Mesenchymal stem cell (in vitro differentiated cells and primary cell): ENCODE results near the gene MAPKBP1.

Experiments
- DNase-seq: peaks from one replicate; pipeline ENCODE4 v3.0.0-alpha.2; 2013
- H2AFZ ChIP-seq: one replicate; pipeline ENCODE4 v1.6.1; 2013; ENCODE audit warnings: low read depth, mild to moderate bottlenecking, control low read depth, inconsistent platforms, low read length, moderate library complexity
- H2AK5ac ChIP-seq: 2 replicates; pipeline ENCODE4 v1.6.1; 2013; ENCODE audit warnings: low read length, moderate library complexity, mild to moderate bottlenecking, inconsistent platforms; ENCODE audit not compliant: severe bottlenecking
- H2BK120ac ChIP-seq: one replicate; pipeline ENCODE4 v1.6.1; 2013; ENCODE audit warnings: low read depth, mild to moderate bottlenecking, inconsistent platforms, low read length, moderate library complexity
- H2BK12ac ChIP-seq, 2 experiments: one replicate each; pipeline ENCODE4 v1.6.1; 2013; ENCODE audit warnings: inconsistent platforms in 2 of 2, low read length in 2 of 2, mild to moderate bottlenecking in 2 of 2, moderate library complexity in 2 of 2, control low read depth in 1 of 2
- H2BK15ac ChIP-seq: one replicate; pipeline ENCODE4 v1.6.1; 2013; ENCODE audit warnings: mild to moderate bottlenecking, low read depth, inconsistent platforms; ENCODE audit not compliant: poor library complexity, severe bottlenecking
- H2BK5ac ChIP-seq: 2 replicates; pipeline ENCODE4 v1.6.1; 2013; ENCODE audit warnings: low read depth, mild to moderate bottlenecking, low read length, control low read depth, inconsistent platforms; ENCODE audit not compliant: poor library complexity, severe bottlenecking
- H3K14ac ChIP-seq, 2 experiments: one replicate each; pipeline ENCODE4 v1.6.1; 2013; ENCODE audit warnings: inconsistent platforms in 2 of 2, low read length in 2 of 2, control low read depth in 1 of 2, mild to moderate bottlenecking in 1 of 2, moderate library complexity in 1 of 2
- H3K18ac ChIP-seq, 2 experiments: one replicate each; pipeline ENCODE4 v1.6.1; 2013; ENCODE audit warnings: inconsistent platforms in 2 of 2, low read length in 2 of 2, control low read depth in 1 of 2, low read depth in 1 of 2, mild to moderate bottlenecking in 1 of 2
- H3K23ac ChIP-seq, 2 experiments: one replicate each; pipeline ENCODE4 v1.6.1; 2013; ENCODE audit warnings: inconsistent platforms in 2 of 2, low read length in 2 of 2, mild to moderate bottlenecking in 2 of 2, moderate library complexity in 2 of 2, control low read depth in 1 of 2
- H3K27ac ChIP-seq: 2 replicates; pipeline ENCODE4 v1.5.1; 2013; ENCODE audit warnings: mild to moderate bottlenecking, moderate library complexity, low read length, control low read depth, inconsistent platforms; ENCODE audit not compliant: poor library complexity, severe bottlenecking
- H3K27me3 ChIP-seq, 2 experiments: 2 replicates each; pipeline versions ENCODE4 v1.6.1 to v1.7.0; 2013; ENCODE audit warnings: low read length in 2 of 2, mild to moderate bottlenecking in 2 of 2, moderate library complexity in 2 of 2, control low read depth in 1 of 2, inconsistent platforms in 1 of 2; ENCODE audit not compliant: control insufficient read depth in 1 of 2, insufficient read depth in 1 of 2
- H3K36me3 ChIP-seq, 2 experiments: 2 replicates each; pipeline versions ENCODE4 v1.6.1 to v1.7.0; 2013; ENCODE audit warnings: low read length in 2 of 2, control low read depth in 1 of 2, inconsistent platforms in 1 of 2, low read depth in 1 of 2, mild to moderate bottlenecking in 1 of 2; ENCODE audit not compliant: insufficient read depth in 2 of 2, control insufficient read depth in 1 of 2
- H3K4ac ChIP-seq, 2 experiments: one replicate each; pipeline ENCODE4 v1.6.1; 2013; ENCODE audit warnings: inconsistent platforms in 2 of 2, low read length in 2 of 2, mild to moderate bottlenecking in 2 of 2, moderate library complexity in 2 of 2, control low read depth in 1 of 2, low read depth in 1 of 2
- H3K4me1 ChIP-seq: 2 replicates; pipeline ENCODE4 v1.6.1; 2013; ENCODE audit warnings: low read depth, low read length, control low read depth; ENCODE audit not compliant: control insufficient read depth, insufficient read depth
- H3K4me2 ChIP-seq: 2 replicates; pipeline ENCODE4 v1.6.1; 2013; ENCODE audit warnings: low read length, mild to moderate bottlenecking, inconsistent platforms; ENCODE audit not compliant: poor library complexity, severe bottlenecking
- H3K4me3 ChIP-seq, 2 experiments: 2 replicates each; pipeline versions ENCODE4 v1.5.1 to v1.7.0; 2013; ENCODE audit warnings: low read length in 2 of 2, mild to moderate bottlenecking in 2 of 2, control low read depth in 1 of 2, low read depth in 1 of 2; ENCODE audit not compliant: insufficient read depth in 1 of 2
- H3K79me1 ChIP-seq: replicated peaks from 2 replicates; pipeline ENCODE4 v1.6.1; 2013; ENCODE audit warnings: mild to moderate bottlenecking, control low read depth, low read length, inconsistent platforms; ENCODE audit not compliant: poor library complexity, severe bottlenecking
- H3K9ac ChIP-seq: 2 replicates; pipeline ENCODE4 v1.7.0; 2013; ENCODE audit warnings: mild to moderate bottlenecking, low read length, moderate library complexity
- H3K9me3 ChIP-seq: 2 replicates; pipeline ENCODE4 v1.7.0; 2013; ENCODE audit warnings: mild to moderate bottlenecking, low read length; ENCODE audit not compliant: control insufficient read depth
- H4K8ac ChIP-seq: one replicate; pipeline ENCODE4 v1.6.1; 2013; ENCODE audit warnings: inconsistent platforms, mild to moderate bottlenecking, low read length, moderate library complexity
- H4K91ac ChIP-seq: one replicate; pipeline ENCODE4 v1.6.1; 2013; ENCODE audit warnings: mild to moderate bottlenecking, low read length, inconsistent platforms
- WGBS: methylation state at CpG from one replicate; pipeline ENCODE4 v1.1.7; 2013; ENCODE audit warnings: mixed read lengths; 5-methylcytosine and 5-hydroxymethylcytosine counted together

Gene MAPKBP1

DNA sequence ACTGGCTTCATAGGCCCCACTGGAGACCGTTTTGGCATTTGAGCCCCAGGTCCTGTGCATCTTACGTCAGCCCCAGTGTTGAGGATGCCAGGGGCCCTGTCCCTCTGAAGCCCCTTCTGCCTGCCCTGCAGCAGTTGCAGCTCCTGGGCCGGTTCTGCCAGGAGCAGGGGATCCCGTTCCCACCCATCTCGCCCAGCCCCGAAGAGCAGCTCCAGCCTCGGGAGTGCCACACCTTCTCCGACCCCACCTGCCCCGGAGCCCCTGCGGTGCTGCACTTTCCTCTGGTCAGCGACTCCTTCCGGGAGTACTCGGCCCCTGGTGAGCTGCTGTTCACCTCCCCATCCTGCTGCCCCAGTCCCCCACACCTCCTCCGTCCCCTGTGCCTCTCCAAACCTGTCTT lies 72.9 kb downstream of the MAPKBP1 start:
- H3K4me1 ChIP-seq, result no peaks in the 10 kb centered on the region
- H2BK12ac ChIP-seq, result no peak overlapping the region
- no peak overlapping the region for H3K27ac ChIP-seq
- no peak overlapping the region for H4K91ac ChIP-seq
- no peak overlapping the region for H3K4ac ChIP-seq
- no peak overlapping the region for H2BK15ac ChIP-seq
- H3K27me3 ChIP-seq, result peaks cover 0 to 27% of the 10 kb centered on the region in 2 experiments
- no peak overlapping the region for H3K14ac ChIP-seq
- no peak overlapping the region for H2BK120ac ChIP-seq
- peaks cover 17 to 66% of the 10 kb centered on the region in 2 experiments for H3K36me3 ChIP-seq
- no peak for DNase-seq
- H3K79me1 ChIP-seq, result no peaks in the 10 kb centered on the region
- WGBS, result 90% methylated on average over 14 of the region's 14 CpGs
- H3K9ac ChIP-seq, result no peak overlapping the region
- no peak overlapping the region for H2AK5ac ChIP-seq
- no peak overlapping the region for H2AFZ ChIP-seq
- H3K9me3 ChIP-seq, result no peaks in the 10 kb centered on the region
- H3K4me2 ChIP-seq, result no peak overlapping the region
- no peak overlapping the region for H3K4me3 ChIP-seq
- H3K23ac ChIP-seq, result no peak overlapping the region
- no peak overlapping the region for H3K18ac ChIP-seq
- H4K8ac ChIP-seq, result no peak overlapping the region
- no peak overlapping the region for H2BK5ac ChIP-seq

- Histone ChIP-seq H2AK5ac (no peak overlapping the region), H3K36me3 (peaks cover 17 to 73% of the 10 kb centered on the region in 2 experiments), H3K27me3 (peaks cover 0 to 34% of the 10 kb centered on the region in 2 experiments), H2BK12ac (no peak overlapping the region), H2AFZ (no peak overlapping the region), H3K27ac (no peak overlapping the region), H3K18ac (no peak overlapping the region), H3K4me1 (no peaks in the 10 kb centered on the region), H3K4ac (no peak overlapping the region), H3K23ac (no peak overlapping the region), H2BK15ac (no peak overlapping the region), H2BK120ac (no peak overlapping the region), H3K4me3 (no peak overlapping the region), H3K9me3 (no peaks in the 10 kb centered on the region), H4K91ac (no peak overlapping the region), H3K79me1 (no peaks in the 10 kb centered on the region), H4K8ac (no peak overlapping the region), H3K9ac (no peak overlapping the region), H3K14ac (no peak overlapping the region), H3K4me2 (no peak overlapping the region), H2BK5ac (no peak overlapping the region)
- no peak for DNase-seq
- 97% methylated on average over 9 of the region's 9 CpGs for WGBS
These were observed 73.7 kb downstream of the MAPKBP1 start for GRCh38 chr15:41847981-41848380.

DNA sequence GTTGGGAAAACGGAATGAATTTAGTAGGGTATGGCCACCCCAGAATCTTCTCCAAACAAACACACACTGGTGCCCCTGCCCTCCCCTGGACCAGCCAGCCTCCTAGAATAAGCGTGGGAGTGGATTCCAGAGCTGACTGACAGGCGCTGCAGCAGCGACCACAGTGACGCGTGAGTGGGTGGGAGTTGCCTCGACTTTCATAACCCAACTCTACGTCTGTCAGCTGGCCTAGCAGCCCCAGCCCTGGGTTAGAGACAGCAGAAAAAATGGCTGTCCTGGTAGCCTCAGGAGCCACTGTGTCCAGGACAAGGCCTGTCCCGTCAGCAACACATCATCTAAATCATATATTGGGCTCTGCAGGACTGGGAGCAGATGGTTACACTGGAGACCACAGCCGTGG lies 74.3 kb downstream of the MAPKBP1 start:
- no peak overlapping the region for H3K14ac ChIP-seq
- H4K91ac ChIP-seq, result no peak overlapping the region
- WGBS, result 95% methylated on average over 10 of the region's 10 CpGs
- H3K9ac ChIP-seq, result no peak overlapping the region
- no peak for DNase-seq
- H2BK12ac ChIP-seq, result no peak overlapping the region
- no peak overlapping the region for H2BK15ac ChIP-seq
- no peaks in the 10 kb centered on the region for H3K9me3 ChIP-seq
- H3K36me3 ChIP-seq, result peaks cover 17 to 74% of the 10 kb centered on the region in 2 experiments
- H3K79me1 ChIP-seq, result no peaks in the 10 kb centered on the region
- no peak overlapping the region for H3K27ac ChIP-seq
- H3K4me3 ChIP-seq, result no peak overlapping the region
- no peak overlapping the region for H3K18ac ChIP-seq
- H3K4ac ChIP-seq, result no peak overlapping the region
- no peak overlapping the region for H4K8ac ChIP-seq
- H2BK5ac ChIP-seq, result no peak overlapping the region
- peaks cover 0 to 41% of the 10 kb centered on the region in 2 experiments for H3K27me3 ChIP-seq
- no peak overlapping the region for H2AK5ac ChIP-seq
- no peak overlapping the region for H3K23ac ChIP-seq
- H3K4me1 ChIP-seq, result no peaks in the 10 kb centered on the region
- H3K4me2 ChIP-seq, result no peak overlapping the region
- no peak overlapping the region for H2AFZ ChIP-seq
- H2BK120ac ChIP-seq, result no peak overlapping the region

DNA sequence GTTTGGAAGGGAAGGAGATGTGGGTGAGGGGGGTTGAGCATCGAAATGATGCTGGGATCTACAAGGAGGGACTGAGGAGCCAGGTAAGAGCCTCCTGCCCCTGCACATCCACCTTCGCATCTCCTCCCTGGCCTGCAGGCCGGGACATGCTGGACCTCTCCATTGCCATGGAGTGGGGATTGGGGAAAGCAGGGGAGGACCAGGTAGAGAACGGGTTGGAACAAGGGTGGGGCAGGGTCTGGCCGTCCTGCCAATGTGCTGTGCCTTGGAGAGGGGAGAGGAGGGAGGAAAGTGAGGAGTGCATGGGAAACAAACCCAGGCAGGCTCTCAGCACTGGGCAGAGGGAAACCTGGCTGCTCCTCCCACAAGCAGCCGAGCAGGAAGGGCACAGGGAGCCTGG lies 74.9 kb downstream of the MAPKBP1 start:
- no peak for DNase-seq
- WGBS, result 86% methylated on average over 5 of the region's 6 CpGs
- Histone ChIP-seq H4K8ac (no peak overlapping the region), H3K36me3 (peaks cover 17 to 77% of the 10 kb centered on the region in 2 experiments), H3K4me1 (peaks cover under 1% of the 10 kb centered on the region), H2BK120ac (no peak overlapping the region), H2AFZ (no peak overlapping the region), H3K23ac (no peak overlapping the region), H3K9ac (no peak overlapping the region), H2BK12ac (no peak overlapping the region), H3K4me2 (no peak overlapping the region), H3K4me3 (no peak overlapping the region), H2AK5ac (no peak overlapping the region), H3K14ac (no peak overlapping the region), H3K4ac (no peak overlapping the region), H3K27me3 (peaks cover 0 to 46% of the 10 kb centered on the region in 2 experiments), H2BK5ac (no peak overlapping the region), H3K18ac (no peak overlapping the region), H3K79me1 (no peaks in the 10 kb centered on the region), H2BK15ac (no peak overlapping the region), H3K27ac (no peak overlapping the region), H3K9me3 (no peaks in the 10 kb centered on the region), H4K91ac (no peak overlapping the region)
